Small intestine (tissue), 7 donors: Measurements from ENCODE around the gene SACM1L. TPM values are rescaled to one million over a fixed set of nuclear protein-coding genes. Genes with fewer than 3 reads are reported as not detected.

ENCODE experiments used
- DNase-seq, 2 donors: peaks; one replicate each; pipeline versions ENCODE4 v3.0.0 to v3.0.0-alpha.2; 2013
- FAIRE-seq: peaks from 2 replicates; lab custom pipeline; 2012; peaks lifted over from hg19 to GRCh38; lab: Jason Lieb, UNC
- H3K27ac ChIP-seq, 3 donors: one replicate each; pipeline ENCODE4 v1.5.1; 2013; ENCODE audit warnings: low read length in 2 of 3, mild to moderate bottlenecking in 2 of 3, control low read depth in 1 of 3, inconsistent platforms in 1 of 3, low read depth in 1 of 3, moderate library complexity in 1 of 3
- H3K27me3 ChIP-seq, 3 donors: one replicate each; pipeline ENCODE4 v1.6.1; 2013; ENCODE audit warnings: low read length in 3 of 3, inconsistent platforms in 1 of 3; ENCODE audit not compliant: control insufficient read depth in 3 of 3, insufficient read depth in 3 of 3
- H3K36me3 ChIP-seq, 3 donors: one replicate each; pipeline ENCODE4 v1.6.1; 2013; ENCODE audit warnings: low read length in 3 of 3, inconsistent platforms in 1 of 3, low read depth in 1 of 3, mild to moderate bottlenecking in 1 of 3, moderate library complexity in 1 of 3; ENCODE audit not compliant: control insufficient read depth in 3 of 3, insufficient read depth in 2 of 3
- H3K4me1 ChIP-seq, 3 donors: one replicate each; pipeline ENCODE4 v1.6.1; 2013; ENCODE audit warnings: low read length in 2 of 3, inconsistent platforms in 1 of 3, low read depth in 1 of 3, mild to moderate bottlenecking in 1 of 3, moderate library complexity in 1 of 3; ENCODE audit not compliant: control insufficient read depth in 3 of 3, insufficient read depth in 2 of 3
- H3K4me3 ChIP-seq, 3 donors: one replicate each; pipeline ENCODE4 v1.5.1; 2013; ENCODE audit warnings: low read length in 3 of 3, control low read depth in 1 of 3, inconsistent platforms in 1 of 3, low read depth in 1 of 3, mild to moderate bottlenecking in 1 of 3, moderate library complexity in 1 of 3
- H3K9me3 ChIP-seq, 2 donors: one replicate each; pipeline ENCODE4 v1.6.1; 2013; ENCODE audit warnings: low read depth in 1 of 2, low read length in 1 of 2; ENCODE audit not compliant: control insufficient read depth in 2 of 2, insufficient read depth in 1 of 2
- WGBS, 3 donors: extraction: QIAGEN DNeasy Blood & Tissue Kit; methylation state at CpG; one replicate each; pipeline ENCODE4 v1.1.7; 2013; 5-methylcytosine and 5-hydroxymethylcytosine counted together
- polyA plus RNA-seq, 4 donors: library from polyadenylated mRNA; stranded (reverse) in 3 of 4; unstranded in 1 of 4; fragments of 200-250 nt in 3 of 4; fragments of 120-200 nt in 1 of 4; gene quantifications; one replicate each; pipeline versions ENCODE4 v1.2.1 to v1.2.3, GENCODE V29; 2013
- donor health status: healthy with polysubstance abuse.
- donor health status: control.
- donor health status: control.
- donor health status: Bipolar disorder and iron deficiency.
- donor health status: healthy.

Gene SACM1L
- polyA plus RNA-seq, 4 donors, result 18.4 to 83.3 (median 30.7) TPM

GRCh38 chr3:45765266-45765851 lies 76.2 kb downstream of the SACM1L start:
- H3K4me1 ChIP-seq, result peaks cover 0 to 7% (median 2%) of the 10 kb centered on the region in 3 donors
- WGBS, 3 donors, result 92 to 98% (median 95%) methylated on average over 9 of the region's 9 CpGs
- FAIRE-seq, result no peak

DNA sequence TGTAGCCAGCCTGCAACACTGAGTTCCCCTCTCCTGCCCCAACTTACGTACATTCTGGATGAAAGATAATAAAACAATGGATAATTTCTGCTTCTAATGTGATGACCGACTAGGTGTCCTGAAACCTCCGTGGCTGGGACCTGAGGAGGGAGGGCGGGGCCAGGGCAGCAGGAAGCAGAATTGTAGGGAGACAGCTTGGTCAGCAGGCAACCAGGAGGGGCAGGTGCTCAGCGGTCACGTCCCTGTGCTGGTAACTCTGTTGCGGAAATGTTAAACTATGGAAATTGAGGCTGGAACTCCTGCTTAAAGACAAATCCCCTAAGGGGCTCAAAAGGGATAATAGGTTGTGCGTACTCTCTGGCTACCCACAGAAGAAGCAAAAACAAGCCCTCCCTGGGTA lies 76.8 kb downstream of the SACM1L start:
- no peak for DNase-seq
- Histone ChIP-seq H3K27ac (no peak overlapping the region), H3K27me3 (no peaks in the 10 kb centered on the region), H3K4me1 (peaks cover 0 to 7% (median 2%) of the 10 kb centered on the region in 3 donors), H3K36me3 (peaks cover 0 to 56% (median 18%) of the 10 kb centered on the region in 3 donors), H3K9me3 (peaks cover 0 to 3% of the 10 kb centered on the region in 2 donors), H3K4me3 (no peak overlapping the region)
- FAIRE-seq, result no peak
- WGBS, 3 donors, result 88 to 95% (median 90%) methylated on average over 8 of the region's 8 CpGs

More at GRCh38 chr3:45765266-45765851, 76.2 kb downstream of the SACM1L start:
- H3K4me3 ChIP-seq, result no peak overlapping the region
- peaks cover 0 to 3% of the 10 kb centered on the region in 2 donors for H3K9me3 ChIP-seq
- no peak for DNase-seq
- peaks cover 0 to 58% (median 17%) of the 10 kb centered on the region in 3 donors for H3K36me3 ChIP-seq
- H3K27ac ChIP-seq, result no peak overlapping the region
- H3K27me3 ChIP-seq, result no peaks in the 10 kb centered on the region

DNA sequence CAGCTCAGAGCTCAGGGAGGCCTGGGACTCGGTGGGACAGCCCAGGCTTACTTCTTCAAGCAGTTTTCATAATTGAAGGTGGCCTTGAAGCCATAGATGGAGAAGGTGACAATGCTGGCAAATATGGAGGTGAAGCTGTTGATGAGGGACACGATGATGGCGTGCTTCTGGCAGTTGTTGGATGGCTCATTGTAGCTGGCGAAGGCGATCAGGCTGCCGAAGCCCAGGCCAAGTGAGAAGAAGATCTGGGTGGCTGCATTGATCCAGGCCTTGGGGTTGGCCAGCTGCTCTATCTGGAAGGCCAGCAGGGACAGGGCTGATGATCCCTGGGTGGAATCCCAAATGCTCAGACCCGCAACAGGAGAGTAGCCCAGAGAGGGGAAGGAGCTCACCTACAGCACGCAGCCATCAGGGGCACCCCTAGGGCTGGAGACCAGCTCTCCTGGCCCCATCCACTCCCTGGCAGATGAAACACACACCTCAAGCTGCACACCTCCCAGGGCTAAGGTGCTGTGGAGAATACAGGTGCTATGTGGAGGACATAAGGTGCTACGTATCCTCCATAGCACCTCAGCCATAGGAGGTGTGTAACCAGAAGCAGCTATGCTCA lies 82.1 kb downstream of the SACM1L start:
- peak overlapping the region in 1 of 3 donors; percentile 94 for H3K27ac ChIP-seq
- peaks cover 2 to 50% (median 6%) of the 10 kb centered on the region in 3 donors for H3K4me1 ChIP-seq
- FAIRE-seq, result no peak
- WGBS, 3 donors, result 94 to 100% (median 97%) methylated on average over 9 of the region's 9 CpGs
- peaks cover 0 to 3% of the 10 kb centered on the region in 2 donors for H3K9me3 ChIP-seq
- peaks cover 0 to 46% (median 8%) of the 10 kb centered on the region in 3 donors for H3K36me3 ChIP-seq
- no peak for DNase-seq
- no peak overlapping the region for H3K4me3 ChIP-seq
- H3K27me3 ChIP-seq, result no peaks in the 10 kb centered on the region

DNA sequence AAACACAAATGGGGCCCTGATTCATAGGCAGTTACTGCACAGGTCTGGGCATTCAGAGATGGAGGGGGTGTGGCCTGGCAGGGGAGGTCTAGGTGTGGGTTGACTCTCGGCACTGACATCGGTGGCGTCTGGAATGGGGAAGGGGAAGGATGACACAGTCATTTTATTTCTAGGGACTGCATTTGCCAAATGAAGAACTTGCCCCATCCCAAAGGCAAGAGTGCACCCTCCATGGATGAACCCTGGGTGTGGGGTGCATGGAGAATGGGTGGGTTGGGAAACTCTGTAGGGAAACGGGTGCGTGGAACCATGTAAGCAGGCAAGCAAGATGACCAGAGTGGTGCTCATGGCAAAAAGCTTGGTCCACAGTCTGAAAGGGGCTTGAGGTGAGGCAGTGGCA lies 82.6 kb downstream of the SACM1L start:
- Histone ChIP-seq H3K9me3 (peaks cover 0 to 3% of the 10 kb centered on the region in 2 donors), H3K4me1 (peaks cover 2 to 56% (median 6%) of the 10 kb centered on the region in 3 donors), H3K4me3 (no peak overlapping the region), H3K27ac (peak overlapping the region in 1 of 3 donors; percentile 94), H3K36me3 (peaks cover 0 to 46% (median 6%) of the 10 kb centered on the region in 3 donors), H3K27me3 (no peaks in the 10 kb centered on the region)
- no peak for DNase-seq
- WGBS, 3 donors, result 87 to 100% (median 99%) methylated on average over 5 of the region's 5 CpGs
- FAIRE-seq, result no peak

- Histone ChIP-seq H3K4me1 (peaks cover 2 to 62% (median 6%) of the 10 kb centered on the region in 3 donors), H3K4me3 (no peak overlapping the region), H3K27ac (peak overlapping the region; percentile 50 to 94 (median 59)), H3K9me3 (peaks cover 0 to 2% of the 10 kb centered on the region in 2 donors), H3K27me3 (no peaks in the 10 kb centered on the region), H3K36me3 (peaks cover 0 to 52% (median 6%) of the 10 kb centered on the region in 3 donors)
- DNase-seq (no peak), FAIRE-seq (no peak)
- 82 to 86% (median 85%) methylated on average over 16 of the region's 16 CpGs for WGBS, 3 donors
Observed at GRCh38 chr3:45772341-45773035, 83.3 kb downstream of the SACM1L start.

DNA sequence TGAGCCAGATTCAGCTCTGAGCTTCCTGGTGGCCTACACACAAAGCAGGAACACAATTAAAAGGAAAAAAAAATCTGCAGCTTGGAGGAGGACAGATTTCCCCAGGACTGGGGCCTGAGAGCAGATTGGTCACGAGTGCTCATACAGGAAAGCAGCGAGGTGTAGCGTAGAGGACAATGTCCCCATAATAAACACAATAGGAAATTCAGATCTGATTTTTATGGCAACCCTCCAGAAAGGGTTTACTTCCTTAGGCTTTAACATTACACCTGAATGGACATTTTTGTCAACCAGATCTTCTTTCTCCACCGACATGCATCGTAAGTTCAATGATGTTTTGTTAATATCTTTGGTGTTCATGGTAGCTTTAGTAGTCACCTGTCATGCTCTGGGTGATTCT lies 83.9 kb downstream of the SACM1L start:
- DNase-seq (peak; percentile 72 to 81), FAIRE-seq (no peak)
- H3K9me3 ChIP-seq, result no peaks in the 10 kb centered on the region
- H3K27me3 ChIP-seq, result no peaks in the 10 kb centered on the region
- peak overlapping the region; percentile 50 to 94 (median 70) for H3K27ac ChIP-seq
- no peak overlapping the region for H3K4me3 ChIP-seq
- peaks cover 0 to 58% (median 6%) of the 10 kb centered on the region in 3 donors for H3K36me3 ChIP-seq
- 23 to 59% (median 42%) methylated on average over 5 of the region's 5 CpGs for WGBS, 3 donors
- peaks cover 2 to 68% (median 8%) of the 10 kb centered on the region in 3 donors for H3K4me1 ChIP-seq

DNA sequence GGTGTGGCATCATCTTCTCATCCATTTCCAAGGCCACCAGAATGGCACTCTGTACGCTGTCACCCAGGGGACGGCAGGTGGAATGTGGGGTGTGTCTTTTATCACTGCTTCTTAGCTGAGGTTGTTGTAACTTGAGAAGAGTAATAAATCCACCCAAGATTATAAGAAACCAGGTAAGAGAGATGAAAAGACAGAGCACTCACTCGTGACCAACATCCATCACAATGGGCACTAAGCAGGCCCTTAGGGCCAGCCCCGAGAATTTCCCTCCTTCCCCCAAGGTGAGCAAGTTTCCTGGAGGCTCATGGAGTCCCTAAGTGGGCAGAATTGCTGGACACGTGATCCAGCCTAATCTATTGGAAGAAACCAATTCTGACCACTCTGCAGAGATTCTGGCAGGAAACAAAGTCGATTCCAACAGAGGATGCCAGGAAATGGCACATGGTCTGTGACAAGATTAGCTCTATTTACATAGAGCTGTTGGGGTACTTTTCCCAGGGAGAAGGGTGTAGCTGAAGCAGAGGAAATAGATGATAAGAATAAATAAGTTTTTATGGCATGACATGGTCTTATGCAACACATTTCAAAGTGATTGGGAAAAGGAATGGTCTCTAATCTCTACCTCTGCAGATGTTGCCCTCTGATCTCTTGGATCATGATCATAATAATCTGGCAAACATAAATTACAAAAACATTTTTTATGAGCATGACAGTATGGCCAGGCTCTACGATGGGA lies 84.7 kb downstream of the SACM1L start:
- peaks cover 0 to 62% (median 6%) of the 10 kb centered on the region in 3 donors for H3K36me3 ChIP-seq
- no peak overlapping the region for H3K4me3 ChIP-seq
- H3K27ac ChIP-seq, result peak overlapping the region; percentile 50 to 94 (median 70)
- no peaks in the 10 kb centered on the region for H3K27me3 ChIP-seq
- FAIRE-seq, result no peak
- 13 to 45% (median 38%) methylated on average over 7 of the region's 7 CpGs for WGBS, 3 donors
- peaks cover 2 to 75% (median 12%) of the 10 kb centered on the region in 3 donors for H3K4me1 ChIP-seq
- H3K9me3 ChIP-seq, result no peaks in the 10 kb centered on the region
- peak; percentile 91 for DNase-seq
